IMR-90 (cell line): ENCODE results near the gene ITFG1. TPM values are rescaled to one million over a fixed set of nuclear protein-coding genes. Genes with fewer than 3 reads are reported as not detected.

Source experiments
- ATAC-seq: fragments of 200-7000 bp; cut with Tn5 transposase; 2 replicates; pipeline ENCODE4 v1.9.1; 2020; ENCODE audit warnings: low read depth, mild to moderate bottlenecking, moderate library complexity
- BruUV-seq: library from RNA; stranded (reverse); fragments of 400-500 nt; replicated peaks from 2 replicates; lab custom pipeline; 2021; lab: Mats Ljungman, UMichigan
- CTCF ChIA-PET: fragments of 300-600 bp; formaldehyde crosslinking; extraction: SDS; loops from one replicate; lab custom pipeline; 2021; ENCODE audit warnings: antibody characterized with exemption; lab: Yijun Ruan, JAX
- POLR2A ChIA-PET: fragments of 300-600 bp; sonication (Branson Sonifier 250); formaldehyde crosslinking; loops from one replicate; lab custom pipeline; 2022; ENCODE audit warnings: antibody characterized with exemption; ENCODE audit not compliant: unreplicated experiment; lab: Charles Lee
- DNase-seq: peaks from one replicate; pipeline ENCODE4 v3.0.0; 2013
- H2AFZ ChIP-seq: replicated peaks from 2 replicates; pipeline ENCODE3; 2013; ENCODE audit warnings: low read length, mild to moderate bottlenecking; ENCODE audit not compliant: poor library complexity
- H2AK5ac ChIP-seq: 2 replicates; pipeline ENCODE4 v1.6.1; 2013; ENCODE audit warnings: low read depth, low read length, inconsistent platforms
- H2AK9ac ChIP-seq: replicated peaks from 2 replicates; pipeline ENCODE3; 2013; ENCODE audit warnings: mild to moderate bottlenecking, low read depth, low read length, moderate library complexity; ENCODE audit not compliant: poor library complexity
- H2BK120ac ChIP-seq: 2 replicates; pipeline ENCODE4 v1.6.1; 2013; ENCODE audit warnings: low read depth, low read length, inconsistent platforms
- H2BK15ac ChIP-seq: 3 replicates; pipeline ENCODE4 v1.6.1; 2013; ENCODE audit warnings: low read depth, low read length, inconsistent platforms
- H2BK20ac ChIP-seq: 2 replicates; pipeline ENCODE4 v1.6.1; 2013; ENCODE audit warnings: low read depth, mild to moderate bottlenecking, inconsistent platforms, low read length, moderate library complexity
- H2BK5ac ChIP-seq: 2 replicates; pipeline ENCODE4 v1.6.1; 2013; ENCODE audit warnings: mild to moderate bottlenecking, low read depth, low read length, inconsistent platforms; ENCODE audit not compliant: poor library complexity, severe bottlenecking
- H3K14ac ChIP-seq: replicated peaks from 2 replicates; pipeline ENCODE4 v1.6.1; 2013; ENCODE audit warnings: low read depth, low read length, inconsistent platforms
- H3K18ac ChIP-seq: 2 replicates; pipeline ENCODE4 v1.6.1; 2013; ENCODE audit warnings: low read depth, low read length, control low read depth
- H3K23ac ChIP-seq: 2 replicates; pipeline ENCODE4 v1.6.1; 2013; ENCODE audit warnings: low read depth, low read length, inconsistent platforms
- H3K27ac ChIP-seq: 2 replicates; pipeline ENCODE4 v1.5.1; 2013; ENCODE audit warnings: mild to moderate bottlenecking, control low read depth, low read length; ENCODE audit not compliant: insufficient read depth
- H3K27me3 ChIP-seq: 2 replicates; pipeline ENCODE4 v1.6.1; 2013; ENCODE audit warnings: low read length; ENCODE audit not compliant: control insufficient read depth, insufficient read depth
- H3K36me3 ChIP-seq: 2 replicates; pipeline ENCODE4 v1.6.1; 2013; ENCODE audit warnings: low read length, mixed read lengths; ENCODE audit not compliant: control insufficient read depth, insufficient read depth
- H3K4ac ChIP-seq: 2 replicates; pipeline ENCODE4 v1.6.1; 2013; ENCODE audit warnings: low read depth, low read length, inconsistent platforms
- H3K4me1 ChIP-seq: 2 replicates; pipeline ENCODE4 v1.6.1; 2013; ENCODE audit warnings: low read length, mixed read lengths; ENCODE audit not compliant: control insufficient read depth, insufficient read depth
- H3K4me2 ChIP-seq: 2 replicates; pipeline ENCODE4 v1.6.1; 2013; ENCODE audit warnings: low read depth, mild to moderate bottlenecking, control low read depth, low read length, moderate library complexity
- H3K4me3 ChIP-seq: 2 replicates; pipeline ENCODE4 v1.5.1; 2013; ENCODE audit warnings: low read depth, mild to moderate bottlenecking, control low read depth, low read length, moderate library complexity; ENCODE audit not compliant: insufficient read depth
- H3K56ac ChIP-seq: 2 replicates; pipeline ENCODE4 v1.6.1; 2013; ENCODE audit warnings: low read length, inconsistent platforms; ENCODE audit not compliant: insufficient read depth; ENCODE audit errors: extremely low read depth
- H3K79me1 ChIP-seq, 2 experiments: 2 replicates each; pipeline ENCODE4 v1.6.1; 2013; ENCODE audit warnings: low read length in 2 of 2, inconsistent platforms in 1 of 2, low read depth in 1 of 2
- H3K9ac ChIP-seq: 2 replicates; pipeline ENCODE4 v1.6.1; 2013; ENCODE audit warnings: low read depth, low read length, control low read depth
- H3K9me1 ChIP-seq: 2 replicates; pipeline ENCODE4 v1.6.1; 2013; ENCODE audit warnings: low read length, inconsistent platforms; ENCODE audit not compliant: insufficient read depth
- H3K9me3 ChIP-seq: 2 replicates; pipeline ENCODE4 v1.6.1; 2013; ENCODE audit warnings: low read length; ENCODE audit not compliant: control insufficient read depth, insufficient read depth
- H4K20me1 ChIP-seq: 2 replicates; pipeline ENCODE4 v1.6.1; 2013; ENCODE audit warnings: low read length, inconsistent platforms; ENCODE audit not compliant: insufficient read depth
- H4K5ac ChIP-seq: 2 replicates; pipeline ENCODE4 v1.6.1; 2013; ENCODE audit warnings: mild to moderate bottlenecking, low read depth, low read length, control low read depth
- H4K8ac ChIP-seq, 2 experiments: 2 replicates each; pipeline ENCODE4 v1.6.1; 2013; ENCODE audit warnings: low read depth in 2 of 2, low read length in 2 of 2, control low read depth in 1 of 2, inconsistent platforms in 1 of 2
- H4K91ac ChIP-seq: 2 replicates; pipeline ENCODE4 v1.6.1; 2013; ENCODE audit warnings: low read depth, low read length, inconsistent platforms; ENCODE audit not compliant: insufficient read depth
- CHD1 ChIP-seq: IDR thresholded peaks from 2 replicates; pipeline ENCODE4 v1.6.1; 2012; ENCODE audit warnings: low read depth, low read length, improper control_type of control experiment
- POLR2A ChIP-seq: IDR thresholded peaks from 2 replicates; pipeline ENCODE4 v1.6.1; 2012; ENCODE audit warnings: mild to moderate bottlenecking, low read depth, low read length
- RAD21 ChIP-seq: IDR thresholded peaks from 2 replicates; pipeline ENCODE4 v1.6.1; 2012; ENCODE audit warnings: low read length, improper control_type of control experiment
- dilution Hi-C: fragments of 300-500 bp; cut with HindIII; formaldehyde crosslinking; loops from one replicate; pipeline ENCODE4 v1.14.3; 2018; ENCODE audit warnings: low sequenced_read_pairs; ENCODE audit not compliant: unreplicated experiment
- in situ Hi-C: fragments of 300-500 bp; cut with MboI; formaldehyde crosslinking; loops from 3 replicates; pipeline ENCODE4 v1.14.3; 2019; ENCODE audit warnings: low sequenced_read_pairs, inconsistent platforms, mixed read lengths
- intact Hi-C: fragments of 100-400 bp; cut with micrococcal nuclease; formaldehyde crosslinking; loops from 2 replicates; pipeline ENCODE4 v1.10.0; 2022
- polyA plus RNA-seq, 3 experiments: library from polyadenylated mRNA; depleted of rRNA; stranded (reverse); fragments of >200 nt; gene quantifications; 2 replicates each; pipeline ENCODE4 v1.2.3, GENCODE V29; 2012; ENCODE audit warnings: low replicate concordance in 1 of 3
- total RNA-seq: library from RNA; depleted of rRNA; stranded (reverse); fragments of >200 nt; gene quantifications from 2 replicates; pipeline ENCODE4 v1.2.3, GENCODE V29; 2012
- TF ChIP-seq, protein P1 (sequence below): conservative IDR thresholded peaks from 2 replicates; pipeline ENCODE4 v1.5.1; 2012; ENCODE audit warnings: mild to moderate bottlenecking, low read depth, low read length, improper control_type of control experiment

ITFG1 gene
- total and polyA plus RNA-seq, 2 of the 4 experiments (the other 2 are of a cell fraction) = 54.3 to 60.4 TPM

DNA sequence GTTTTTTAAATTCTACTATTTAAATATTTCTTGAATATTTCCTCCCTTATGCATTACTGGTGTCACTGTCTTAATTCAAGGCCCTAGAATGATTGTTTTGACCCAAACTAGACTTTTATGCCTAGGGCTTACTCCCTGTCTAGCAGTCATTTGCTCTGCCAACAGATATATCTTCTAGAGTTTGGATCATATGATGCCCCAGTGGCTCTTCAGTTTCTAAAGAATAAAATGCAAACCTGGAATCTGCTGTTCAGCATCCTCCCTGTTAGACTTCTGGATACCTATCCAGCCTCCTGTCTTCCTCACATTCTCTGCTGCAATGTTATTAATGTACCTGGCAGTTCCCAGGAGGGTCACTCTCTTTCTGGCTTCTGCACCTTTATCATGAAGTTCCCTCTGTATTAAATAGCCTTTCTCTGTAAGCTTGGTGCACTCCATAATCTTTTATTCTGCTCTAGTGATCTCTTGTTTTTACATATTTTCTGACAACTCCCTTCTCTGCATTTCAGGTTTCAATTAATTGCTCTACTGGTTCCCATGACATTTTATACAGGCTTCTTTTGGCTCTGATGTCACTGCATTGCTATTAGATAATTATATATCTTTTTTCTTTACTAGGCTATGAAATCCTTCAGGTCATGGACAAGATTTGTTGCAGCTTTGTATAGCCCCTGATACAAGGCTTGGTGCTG is 15.9 kb upstream of the ITFG1 start:
- no peak overlapping the region for H4K8ac ChIP-seq
- in situ Hi-C loops (no loop called here), intact Hi-C loops (no loop called here), dilution Hi-C loops (no loop called here)
- no peak overlapping the region for H3K27ac ChIP-seq
- H3K14ac ChIP-seq = no peak overlapping the region
- H3K9me1 ChIP-seq = peaks cover 6% of the 10 kb centered on the region; the same call in 1 of the 2 replicates
- no peak overlapping the region for H3K9ac ChIP-seq
- no peak overlapping the region for H2BK15ac ChIP-seq
- no peak overlapping the region for H2AK9ac ChIP-seq
- H3K27me3 ChIP-seq = no peaks in the 10 kb centered on the region
- no peaks in the 10 kb centered on the region for H3K36me3 ChIP-seq
- no peak overlapping the region for H3K4ac ChIP-seq
- no peak for TF ChIP-seq CHD1
- no peak for TF ChIP-seq RAD21
- no peak for TF ChIP-seq POLR2A
- TF ChIP-seq, protein P1, sequence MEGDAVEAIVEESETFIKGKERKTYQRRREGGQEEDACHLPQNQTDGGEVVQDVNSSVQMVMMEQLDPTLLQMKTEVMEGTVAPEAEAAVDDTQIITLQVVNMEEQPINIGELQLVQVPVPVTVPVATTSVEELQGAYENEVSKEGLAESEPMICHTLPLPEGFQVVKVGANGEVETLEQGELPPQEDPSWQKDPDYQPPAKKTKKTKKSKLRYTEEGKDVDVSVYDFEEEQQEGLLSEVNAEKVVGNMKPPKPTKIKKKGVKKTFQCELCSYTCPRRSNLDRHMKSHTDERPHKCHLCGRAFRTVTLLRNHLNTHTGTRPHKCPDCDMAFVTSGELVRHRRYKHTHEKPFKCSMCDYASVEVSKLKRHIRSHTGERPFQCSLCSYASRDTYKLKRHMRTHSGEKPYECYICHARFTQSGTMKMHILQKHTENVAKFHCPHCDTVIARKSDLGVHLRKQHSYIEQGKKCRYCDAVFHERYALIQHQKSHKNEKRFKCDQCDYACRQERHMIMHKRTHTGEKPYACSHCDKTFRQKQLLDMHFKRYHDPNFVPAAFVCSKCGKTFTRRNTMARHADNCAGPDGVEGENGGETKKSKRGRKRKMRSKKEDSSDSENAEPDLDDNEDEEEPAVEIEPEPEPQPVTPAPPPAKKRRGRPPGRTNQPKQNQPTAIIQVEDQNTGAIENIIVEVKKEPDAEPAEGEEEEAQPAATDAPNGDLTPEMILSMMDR = no peak
- ATAC-seq (no peak), DNase-seq (no peak)
- peaks cover 2% of the 10 kb centered on the region; the same call in 1 of the 2 replicates for H3K4me1 ChIP-seq
- ChIA-PET POLR2A (no interaction called here), CTCF (no interaction called here)
- H3K56ac ChIP-seq = no peak overlapping the region
- H3K4me2 ChIP-seq = no peak overlapping the region
- H2BK20ac ChIP-seq = no peak overlapping the region
- H3K4me3 ChIP-seq = no peak overlapping the region
- BruUV-seq = no TSS peak
- no peak overlapping the region for H3K18ac ChIP-seq
- H3K23ac ChIP-seq = no peak overlapping the region; the same call in 1 of the 2 replicates
- H2BK120ac ChIP-seq = no peak overlapping the region
- H4K91ac ChIP-seq = no peak overlapping the region
- peaks cover 37 to 38% of the 10 kb centered on the region in 2 experiments for H3K79me1 ChIP-seq
- no peak overlapping the region for H2AK5ac ChIP-seq
- no peak overlapping the region for H2AFZ ChIP-seq
- H4K20me1 ChIP-seq = no peaks in the 10 kb centered on the region; the same call in 1 of the 2 replicates
- H2BK5ac ChIP-seq = no peak overlapping the region
- H3K9me3 ChIP-seq = no peaks in the 10 kb centered on the region
- H4K5ac ChIP-seq = no peak overlapping the region
